Middle frontal gyrus (tissue), 1 donor: Measurements from ENCODE around the gene ADAMTS13.
A peak's percentile ranks its signal among the peaks of the same experiment; 100 is the strongest.
"Not testable (repeated sequence)": the region's sequence is repeated elsewhere in the genome, so short reads cannot be mapped to it uniquely, and the experiment has no call there.

Experiments
- DNase-seq: peaks from one replicate; pipeline ENCODE4 v3.0.0-alpha.2; 2015; ENCODE audit warnings: low spot score; ENCODE audit errors: extremely low spot score

Gene ADAMTS13

GRCh38 chr9:133391449-133391848, 30.7 kb upstream of the ADAMTS13 start:
- not testable (repeated sequence) for DNase-seq

GRCh38 chr9:133392308-133392707, 29.9 kb upstream of the ADAMTS13 start:
- not testable (repeated sequence) for DNase-seq

GRCh38 chr9:133393399-133393798, 28.8 kb upstream of the ADAMTS13 start:
- DNase-seq = no peak

- no peak for DNase-seq
Measured at GRCh38 chr9:133394687-133395271, 27.4 kb upstream of the ADAMTS13 start.

GRCh38 chr9:133396952-133397351, 25.2 kb upstream of the ADAMTS13 start:
- no peak for DNase-seq

GRCh38 chr9:133397370-133397769, 24.8 kb upstream of the ADAMTS13 start:
- no peak for DNase-seq

- no peak for DNase-seq
Measured at GRCh38 chr9:133397895-133398294, 24.3 kb upstream of the ADAMTS13 start.

- no peak for DNase-seq
Measured at GRCh38 chr9:133400292-133400691, 21.9 kb upstream of the ADAMTS13 start.

- DNase-seq = no peak
Measured at GRCh38 chr9:133401588-133401987, 20.6 kb upstream of the ADAMTS13 start.

- no peak for DNase-seq
Measured at GRCh38 chr9:133402689-133403088, 19.5 kb upstream of the ADAMTS13 start.

GRCh38 chr9:133403766-133404453, 18.3 kb upstream of the ADAMTS13 start:
- DNase-seq = no peak

- DNase-seq = no peak
Measured at GRCh38 chr9:133404454-133405002, 17.6 kb upstream of the ADAMTS13 start.

GRCh38 chr9:133405508-133406438, 16.4 kb upstream of the ADAMTS13 start:
- no peak for DNase-seq

GRCh38 chr9:133406480-133407307, 15.5 kb upstream of the ADAMTS13 start:
- DNase-seq = peak; percentile 44

- DNase-seq = no peak
Measured at GRCh38 chr9:133408042-133408441, 14.1 kb upstream of the ADAMTS13 start.

GRCh38 chr9:133415170-133415569, 7.0 kb upstream of the ADAMTS13 start:
- no peak for DNase-seq

- DNase-seq = peak; percentile 15
Measured at GRCh38 chr9:133417541-133418461, 4.4 kb upstream of the ADAMTS13 start, which contains the start of gene REXO4. TSS of gene REXO4 (minus strand) at chr9:133418010. CDS start at chr9:133417844, 166 bp downstream.

- no peak for DNase-seq
Measured at GRCh38 chr9:133419005-133419404, 3.2 kb upstream of the ADAMTS13 start.

GRCh38 chr9:133420392-133420827, 1.8 kb upstream of the ADAMTS13 start:
- DNase-seq = no peak

- no peak for DNase-seq
Measured at GRCh38 chr9:133423216-133423615, 1.0 kb downstream of the ADAMTS13 start.
